Caco-2 (cell line): ENCODE measurements around the gene ATG7. TPM values are rescaled to one million over a fixed set of nuclear protein-coding genes. Genes with fewer than 3 reads are reported as not detected.

Experiments used
- BruUV-seq: library from RNA; stranded (reverse); fragments of 400-500 nt; replicated peaks from 2 replicates; lab custom pipeline; 2021; lab: Mats Ljungman, UMichigan
- CTCF ChIA-PET: fragments of 300-600 bp; sonication (Branson Sonifier 250); formaldehyde crosslinking; loops from one replicate; lab custom pipeline; 2022; ENCODE audit warnings: antibody characterized with exemption; lab: Charles Lee
- POLR2A ChIA-PET: fragments of 300-600 bp; sonication (Branson Sonifier 250); formaldehyde crosslinking; loops from one replicate; lab custom pipeline; 2022; ENCODE audit warnings: antibody characterized with exemption; lab: Charles Lee
- DNase-seq, 2 experiments: peaks; one replicate each; pipeline versions ENCODE4 v3.0.0 to v3.0.0-alpha.2; 2020 to 2022
- H3K27me3 ChIP-seq: replicated peaks from 2 replicates; pipeline ENCODE4 v1.6.0; 2011; ENCODE audit warnings: low read length; ENCODE audit not compliant: control insufficient read depth, insufficient read depth
- H3K36me3 ChIP-seq: 2 replicates; pipeline ENCODE4 v1.5.1; 2011; ENCODE audit warnings: low read length; ENCODE audit not compliant: control insufficient read depth, insufficient read depth
- H3K4me1 ChIP-seq: fragments of 250-450 bp; sonication (Bioruptor Pico); 2 replicates; pipeline ENCODE4 v1.5.1; 2020; ENCODE audit warnings: mild to moderate bottlenecking
- H3K4me3 ChIP-seq: 2 replicates; pipeline ENCODE4 v1.5.1; 2011; ENCODE audit warnings: low read depth, mild to moderate bottlenecking, control low read depth, low read length
- H3K9me3 ChIP-seq: fragments of 250-450 bp; sonication (Bioruptor Pico); 2 replicates; pipeline ENCODE4 v1.5.1; 2020; ENCODE audit warnings: mild to moderate bottlenecking, moderate library complexity
- H3K27ac Mint-ChIP-seq: one replicate; pipeline ENCODE4 v1.8.0; 2022; ENCODE audit warnings: mixed read lengths; ENCODE audit not compliant: unreplicated experiment
- H3K27me3 Mint-ChIP-seq: one replicate; pipeline ENCODE4 v1.8.0; 2022; ENCODE audit warnings: mixed read lengths; ENCODE audit not compliant: insufficient read depth, unreplicated experiment
- H3K36me3 Mint-ChIP-seq: one replicate; pipeline ENCODE4 v1.8.0; 2022; ENCODE audit warnings: mild to moderate bottlenecking, mixed read lengths; ENCODE audit not compliant: insufficient read depth, unreplicated experiment
- H3K4me1 Mint-ChIP-seq: one replicate; pipeline ENCODE4 v1.8.0; 2022; ENCODE audit warnings: low read depth, mixed read lengths; ENCODE audit not compliant: unreplicated experiment
- H3K4me3 Mint-ChIP-seq: one replicate; pipeline ENCODE4 v1.8.0; 2022; ENCODE audit warnings: mild to moderate bottlenecking, moderate library complexity, mixed read lengths; ENCODE audit not compliant: unreplicated experiment
- H3K9me3 Mint-ChIP-seq: one replicate; pipeline ENCODE4 v1.8.0; 2022; ENCODE audit warnings: mixed read lengths; ENCODE audit not compliant: unreplicated experiment
- intact Hi-C: fragments of 100-400 bp; cut with micrococcal nuclease; formaldehyde crosslinking; loops from one replicate; pipeline ENCODE4 v1.10.0; 2022; ENCODE audit not compliant: unreplicated experiment
- total RNA-seq: library from RNA; stranded (reverse); gene quantifications from 2 replicates; pipeline ENCODE4 v1.2.3, GENCODE V29; 2022
- TF ChIP-seq, protein P1 (sequence below), 2 experiments: fragments of 200-600 bp in 1 of 2; IDR thresholded peaks; 1 replicate in 1 of 2; 2 replicates in 1 of 2; pipeline versions ENCODE4 v1.5.1 to v1.8.0; 2011 to 2022; ENCODE audit warnings: antibody characterized with exemption in 1 of 2, control low read depth in 1 of 2, inconsistent platforms in 1 of 2, low read depth in 1 of 2, low read length in 1 of 2, mild to moderate bottlenecking in 1 of 2, moderate library complexity in 1 of 2; ENCODE audit not compliant: insufficient read depth in 1 of 2, severe bottlenecking in 1 of 2, unreplicated experiment in 1 of 2

The ATG7 gene
- total RNA-seq, 1 experiment from 2014 or later = 24.4 TPM

DNA sequence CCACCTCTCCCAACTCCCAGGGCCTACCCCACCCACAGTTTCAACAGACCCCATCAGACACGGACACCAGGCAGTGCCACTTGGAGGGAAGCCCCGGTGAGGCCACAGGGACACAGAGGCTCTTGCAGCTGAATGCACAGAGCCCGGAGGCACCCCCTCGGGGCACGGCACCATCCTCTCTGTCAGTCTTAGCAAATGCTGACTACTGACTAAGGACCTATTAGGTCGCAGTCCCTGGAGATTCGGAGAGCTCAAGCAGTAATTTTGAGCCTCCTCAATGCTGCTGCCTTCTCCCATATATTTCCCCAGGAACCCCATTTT is 291.6 kb downstream of the ATG7 start:
- no peaks in the 10 kb centered on the region for H3K9me3 Mint-ChIP-seq
- no peak overlapping the region for H3K4me3 ChIP-seq
- intact Hi-C loops = no loop called here
- H3K36me3 Mint-ChIP-seq = peaks cover 39% of the 10 kb centered on the region
- no peaks in the 10 kb centered on the region for H3K27me3 ChIP-seq
- H3K27me3 Mint-ChIP-seq = no peaks in the 10 kb centered on the region
- TF ChIP-seq, protein P1, sequence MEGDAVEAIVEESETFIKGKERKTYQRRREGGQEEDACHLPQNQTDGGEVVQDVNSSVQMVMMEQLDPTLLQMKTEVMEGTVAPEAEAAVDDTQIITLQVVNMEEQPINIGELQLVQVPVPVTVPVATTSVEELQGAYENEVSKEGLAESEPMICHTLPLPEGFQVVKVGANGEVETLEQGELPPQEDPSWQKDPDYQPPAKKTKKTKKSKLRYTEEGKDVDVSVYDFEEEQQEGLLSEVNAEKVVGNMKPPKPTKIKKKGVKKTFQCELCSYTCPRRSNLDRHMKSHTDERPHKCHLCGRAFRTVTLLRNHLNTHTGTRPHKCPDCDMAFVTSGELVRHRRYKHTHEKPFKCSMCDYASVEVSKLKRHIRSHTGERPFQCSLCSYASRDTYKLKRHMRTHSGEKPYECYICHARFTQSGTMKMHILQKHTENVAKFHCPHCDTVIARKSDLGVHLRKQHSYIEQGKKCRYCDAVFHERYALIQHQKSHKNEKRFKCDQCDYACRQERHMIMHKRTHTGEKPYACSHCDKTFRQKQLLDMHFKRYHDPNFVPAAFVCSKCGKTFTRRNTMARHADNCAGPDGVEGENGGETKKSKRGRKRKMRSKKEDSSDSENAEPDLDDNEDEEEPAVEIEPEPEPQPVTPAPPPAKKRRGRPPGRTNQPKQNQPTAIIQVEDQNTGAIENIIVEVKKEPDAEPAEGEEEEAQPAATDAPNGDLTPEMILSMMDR (IDR thresholded peaks at IDR 0.05; ENCODE audit: insufficient read depth in 1 of 2, low read depth in 1 of 2, low read length in 1 of 2, severe bottlenecking in 1 of 2, unreplicated experiment in 1 of 2) = no peak
- H3K9me3 ChIP-seq = no peaks in the 10 kb centered on the region
- BruUV-seq = no TSS peak
- H3K36me3 ChIP-seq = no peaks in the 10 kb centered on the region
- no peak overlapping the region for H3K4me3 Mint-ChIP-seq
- H3K4me1 Mint-ChIP-seq = no peaks in the 10 kb centered on the region
- ChIA-PET CTCF (no interaction called here), POLR2A (no interaction called here)
- DNase-seq = no peak
- no peak overlapping the region for H3K27ac Mint-ChIP-seq
- H3K4me1 ChIP-seq = no peaks in the 10 kb centered on the region

DNA sequence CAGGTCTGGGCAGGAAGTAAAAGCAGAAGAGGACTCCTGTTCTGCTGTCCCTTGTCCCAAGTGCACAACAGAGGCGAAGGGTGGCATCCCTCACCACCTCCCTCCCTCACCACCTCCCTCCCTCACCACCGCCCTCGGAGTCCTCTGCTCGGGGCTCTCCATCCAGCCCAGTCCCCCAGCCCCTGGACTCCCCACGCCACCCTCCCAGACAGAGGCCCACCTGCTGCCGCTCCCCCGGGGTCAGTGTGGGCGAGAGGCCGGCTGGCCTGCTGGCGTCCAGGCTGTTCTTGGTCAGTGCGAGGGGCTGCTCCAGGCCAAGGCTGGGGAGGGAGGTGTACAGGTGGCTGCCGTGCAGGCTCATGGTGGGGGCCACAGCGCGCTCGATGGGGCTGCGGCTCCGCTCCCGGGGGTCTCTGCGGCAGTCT is 292.4 kb downstream of the ATG7 start:
- no peaks in the 10 kb centered on the region for H3K27me3 Mint-ChIP-seq
- Histone ChIP-seq H3K36me3 (no peaks in the 10 kb centered on the region), H3K9me3 (no peaks in the 10 kb centered on the region), H3K4me3 (no peak overlapping the region), H3K4me1 (no peaks in the 10 kb centered on the region), H3K27me3 (no peaks in the 10 kb centered on the region)
- no peak overlapping the region for H3K27ac Mint-ChIP-seq
- H3K4me3 Mint-ChIP-seq = no peak overlapping the region
- no peak for DNase-seq
- POLR2A ChIA-PET = no interaction called here
- CTCF ChIA-PET = no interaction called here
- TF ChIP-seq, protein P1 (IDR thresholded peaks at IDR 0.05; ENCODE audit: insufficient read depth in 1 of 2, low read depth in 1 of 2, low read length in 1 of 2, severe bottlenecking in 1 of 2, unreplicated experiment in 1 of 2) = no peak
- intact Hi-C loops = no loop called here
- H3K9me3 Mint-ChIP-seq = no peaks in the 10 kb centered on the region
- H3K36me3 Mint-ChIP-seq = peaks cover 43% of the 10 kb centered on the region
- BruUV-seq = no TSS peak
- no peaks in the 10 kb centered on the region for H3K4me1 Mint-ChIP-seq

GRCh38 chr3:11565072-11565471 is 292.9 kb downstream of the ATG7 start:
- Mint-ChIP-seq H3K27me3 (no peaks in the 10 kb centered on the region), H3K4me1 (no peaks in the 10 kb centered on the region), H3K36me3 (peaks cover 38% of the 10 kb centered on the region), H3K4me3 (no peak overlapping the region), H3K27ac (no peak overlapping the region), H3K9me3 (no peaks in the 10 kb centered on the region)
- no peaks in the 10 kb centered on the region for H3K27me3 ChIP-seq
- TF ChIP-seq, protein P1 (IDR thresholded peaks at IDR 0.05; ENCODE audit: insufficient read depth in 1 of 2, low read depth in 1 of 2, low read length in 1 of 2, severe bottlenecking in 1 of 2, unreplicated experiment in 1 of 2) = no peak
- POLR2A ChIA-PET = no interaction called here
- H3K9me3 ChIP-seq = no peaks in the 10 kb centered on the region
- no peak for DNase-seq
- CTCF ChIA-PET = no interaction called here
- BruUV-seq = no TSS peak
- H3K4me1 ChIP-seq = no peaks in the 10 kb centered on the region
- intact Hi-C loops = no loop called here
- H3K36me3 ChIP-seq = no peaks in the 10 kb centered on the region
- H3K4me3 ChIP-seq = no peak overlapping the region
